Upper lobe of right lung (tissue), 1 donor: ENCODE data around the gene TMEM132A. TPM values are rescaled to one million over a fixed set of nuclear protein-coding genes. Genes with fewer than 3 reads are reported as not detected.

Source experiments
- ATAC-seq: fragments of 200-7000 bp; cut with Tn5 transposase; one replicate; pipeline ENCODE4 v1.9.1; 2020; ENCODE audit warnings: mild to moderate bottlenecking, moderate library complexity
- DNase-seq: peaks from one replicate; pipeline ENCODE4 v3.0.0-alpha.2; 2020
- H3K27ac ChIP-seq: fragments of 200-600 bp; one replicate; pipeline ENCODE4 v1.8.0; 2022
- H3K27me3 ChIP-seq: fragments of 200-600 bp; one replicate; pipeline ENCODE4 v1.8.0; 2022; ENCODE audit warnings: mild to moderate bottlenecking
- H3K36me3 ChIP-seq: fragments of 200-600 bp; one replicate; pipeline ENCODE4 v1.8.0; 2022
- H3K4me1 ChIP-seq: fragments of 200-600 bp; one replicate; pipeline ENCODE4 v1.8.0; 2022
- H3K4me3 ChIP-seq: fragments of 200-600 bp; one replicate; pipeline ENCODE4 v1.8.0; 2022; ENCODE audit warnings: mild to moderate bottlenecking
- H3K9me3 ChIP-seq: fragments of 200-600 bp; one replicate; pipeline ENCODE4 v1.8.0; 2022
- intact Hi-C: fragments of 100-400 bp; cut with DNase I; formaldehyde crosslinking; loops from one replicate; pipeline ENCODE4 v1.11.0; 2022
- total RNA-seq: library from RNA; stranded (reverse); fragmentation: NEBNext Ultra II Directional; extraction: Animal tissue kit (Norgen Biotek cat#: 25700); gene quantifications from one replicate; pipeline ENCODE4 v1.2.1, GENCODE V29; 2021
- TF ChIP-seq, protein P1 (sequence below): fragments of 200-600 bp; IDR thresholded peaks from one replicate; pipeline ENCODE4 v1.8.0; 2022; ENCODE audit warnings: antibody characterized with exemption
- donor health status: DM: no; HTN: yes; CAD: no; lungs with severe emphysema.

TMEM132A gene
- total RNA-seq, 1 donor from 2014 or later, result 18.4 TPM

DNA sequence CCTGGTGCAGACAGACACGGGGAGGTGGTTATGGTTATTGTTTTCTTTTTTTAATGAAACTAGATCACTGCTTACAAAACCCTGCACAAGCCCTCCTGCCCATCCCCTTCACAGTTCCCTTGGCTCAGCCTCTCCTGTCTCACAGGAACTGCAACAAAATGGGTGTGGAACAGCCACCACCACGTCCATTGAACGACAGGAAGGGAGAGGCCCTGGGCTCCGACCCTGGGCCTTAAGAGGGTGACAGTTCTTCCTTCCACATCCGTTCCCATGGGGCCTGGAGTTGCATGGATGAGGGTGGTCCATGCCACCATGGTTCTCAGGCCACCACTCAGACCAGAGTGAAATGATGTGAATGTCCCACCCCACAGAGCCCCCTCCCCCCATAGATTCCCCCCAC lies 33.6 kb upstream of the TMEM132A start:
- peaks cover 37% of the 10 kb centered on the region for H3K36me3 ChIP-seq
- TF ChIP-seq, protein P1, sequence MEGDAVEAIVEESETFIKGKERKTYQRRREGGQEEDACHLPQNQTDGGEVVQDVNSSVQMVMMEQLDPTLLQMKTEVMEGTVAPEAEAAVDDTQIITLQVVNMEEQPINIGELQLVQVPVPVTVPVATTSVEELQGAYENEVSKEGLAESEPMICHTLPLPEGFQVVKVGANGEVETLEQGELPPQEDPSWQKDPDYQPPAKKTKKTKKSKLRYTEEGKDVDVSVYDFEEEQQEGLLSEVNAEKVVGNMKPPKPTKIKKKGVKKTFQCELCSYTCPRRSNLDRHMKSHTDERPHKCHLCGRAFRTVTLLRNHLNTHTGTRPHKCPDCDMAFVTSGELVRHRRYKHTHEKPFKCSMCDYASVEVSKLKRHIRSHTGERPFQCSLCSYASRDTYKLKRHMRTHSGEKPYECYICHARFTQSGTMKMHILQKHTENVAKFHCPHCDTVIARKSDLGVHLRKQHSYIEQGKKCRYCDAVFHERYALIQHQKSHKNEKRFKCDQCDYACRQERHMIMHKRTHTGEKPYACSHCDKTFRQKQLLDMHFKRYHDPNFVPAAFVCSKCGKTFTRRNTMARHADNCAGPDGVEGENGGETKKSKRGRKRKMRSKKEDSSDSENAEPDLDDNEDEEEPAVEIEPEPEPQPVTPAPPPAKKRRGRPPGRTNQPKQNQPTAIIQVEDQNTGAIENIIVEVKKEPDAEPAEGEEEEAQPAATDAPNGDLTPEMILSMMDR, result no peak

DNA sequence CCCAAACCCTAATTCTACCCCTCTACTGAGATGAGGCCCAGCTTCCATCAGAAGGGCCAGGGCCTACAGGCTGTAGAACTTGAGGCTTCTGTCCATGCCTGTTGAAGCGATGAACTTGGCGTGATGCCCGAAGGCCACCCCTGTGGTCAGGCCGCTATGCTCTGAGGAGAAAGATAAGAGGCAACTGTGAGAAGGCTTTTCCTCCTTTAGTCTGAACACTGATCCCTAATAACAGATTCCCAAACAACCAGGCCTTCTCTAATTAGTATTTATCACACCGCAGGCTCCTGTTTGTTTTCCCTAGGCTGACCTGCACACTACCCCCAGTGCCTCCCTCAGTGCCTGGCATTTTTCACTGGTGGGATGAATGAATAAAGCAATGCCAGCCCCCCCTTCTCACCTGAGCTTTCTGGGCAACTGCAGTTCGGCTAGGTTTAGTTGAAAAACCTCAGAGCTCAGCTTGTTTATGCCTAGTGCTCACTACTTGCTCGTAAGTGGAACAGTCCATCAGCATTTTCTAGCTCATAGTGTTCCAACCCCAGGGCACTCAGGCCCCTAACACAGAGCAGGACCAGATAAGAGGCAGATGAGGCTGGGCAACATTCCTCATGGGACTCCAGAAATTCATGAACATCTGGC lies 33.0 kb upstream of the TMEM132A start:
- Histone ChIP-seq H3K4me1 (peaks cover 6% of the 10 kb centered on the region), H3K27ac (no peak overlapping the region), H3K27me3 (no peaks in the 10 kb centered on the region), H3K4me3 (no peak overlapping the region), H3K9me3 (no peaks in the 10 kb centered on the region), H3K36me3 (peaks cover 42% of the 10 kb centered on the region)
- TF ChIP-seq, protein P1, result no peak
- no peak for DNase-seq
- intact Hi-C loops, result no loop called here
- ATAC-seq, result peak; percentile 8

More for the DNA sequence above, 33.6 kb upstream of the TMEM132A start:
- H3K4me3 ChIP-seq, result no peak overlapping the region
- peaks cover 6% of the 10 kb centered on the region for H3K4me1 ChIP-seq
- ATAC-seq, result peak; percentile 47
- no peak for DNase-seq
- H3K27ac ChIP-seq, result no peak overlapping the region
- no peaks in the 10 kb centered on the region for H3K27me3 ChIP-seq
- H3K9me3 ChIP-seq, result no peaks in the 10 kb centered on the region
- intact Hi-C loops, result no loop called here

DNA sequence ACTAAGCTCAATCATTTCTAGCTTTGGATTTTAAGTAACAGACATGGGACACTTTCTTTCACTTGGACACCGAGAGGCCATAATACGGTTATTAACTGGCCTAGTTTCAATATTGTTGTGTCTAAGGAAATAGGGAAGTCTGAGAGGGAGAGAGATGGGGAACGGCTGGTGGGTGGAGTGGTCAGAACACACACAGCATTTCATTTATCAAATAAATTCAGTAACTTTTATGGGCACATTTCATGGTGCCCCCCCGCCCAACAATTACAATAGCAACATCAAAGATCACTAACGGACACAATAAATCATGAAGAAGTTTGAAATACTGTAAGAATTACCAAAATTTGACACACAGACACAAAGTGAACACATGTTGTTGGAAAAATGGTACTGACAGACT lies 28.6 kb upstream of the TMEM132A start:
- Histone ChIP-seq H3K36me3 (peaks cover 82% of the 10 kb centered on the region), H3K4me3 (no peak overlapping the region), H3K27me3 (no peaks in the 10 kb centered on the region), H3K27ac (no peak overlapping the region), H3K9me3 (no peaks in the 10 kb centered on the region), H3K4me1 (peaks cover under 1% of the 10 kb centered on the region)
- intact Hi-C loops, result loop anchor here (5.0 kb wide), 1 partner anchor 63 kb away; no protein-coding TSS in a partner anchor
- TF ChIP-seq, protein P1, result no peak
- DNase-seq, result no peak
- peak; percentile 41 for ATAC-seq

DNA sequence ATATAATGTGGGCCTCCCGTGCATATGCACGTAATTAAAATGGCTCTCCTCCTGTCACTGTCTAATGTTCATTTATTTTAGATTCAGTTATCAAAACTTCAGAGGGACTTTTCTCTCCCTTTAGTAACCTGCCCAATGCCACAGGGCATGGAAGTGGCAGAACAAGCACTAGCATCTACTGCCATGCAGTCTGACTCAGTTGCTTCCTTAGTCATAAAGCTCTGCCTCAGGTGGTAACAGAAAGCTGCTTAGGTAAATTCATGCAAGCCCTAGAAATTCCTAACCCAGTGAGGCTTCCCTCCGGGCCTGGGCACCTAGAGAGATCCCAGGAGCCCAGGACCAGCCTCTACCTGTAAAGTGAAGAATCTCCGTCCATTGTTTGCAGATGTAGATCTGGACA lies 26.8 kb upstream of the TMEM132A start:
- no peaks in the 10 kb centered on the region for H3K27me3 ChIP-seq
- no peaks in the 10 kb centered on the region for H3K9me3 ChIP-seq
- DNase-seq (no peak), ATAC-seq (no peak)
- intact Hi-C loops, result loop anchor here (5.0 kb wide), 1 partner anchor 65 kb away; no protein-coding TSS in a partner anchor
- no peaks in the 10 kb centered on the region for H3K4me1 ChIP-seq
- no peak overlapping the region for H3K4me3 ChIP-seq
- no peak overlapping the region for H3K27ac ChIP-seq
- TF ChIP-seq, protein P1, result no peak
- H3K36me3 ChIP-seq, result peaks cover 98% of the 10 kb centered on the region

DNA sequence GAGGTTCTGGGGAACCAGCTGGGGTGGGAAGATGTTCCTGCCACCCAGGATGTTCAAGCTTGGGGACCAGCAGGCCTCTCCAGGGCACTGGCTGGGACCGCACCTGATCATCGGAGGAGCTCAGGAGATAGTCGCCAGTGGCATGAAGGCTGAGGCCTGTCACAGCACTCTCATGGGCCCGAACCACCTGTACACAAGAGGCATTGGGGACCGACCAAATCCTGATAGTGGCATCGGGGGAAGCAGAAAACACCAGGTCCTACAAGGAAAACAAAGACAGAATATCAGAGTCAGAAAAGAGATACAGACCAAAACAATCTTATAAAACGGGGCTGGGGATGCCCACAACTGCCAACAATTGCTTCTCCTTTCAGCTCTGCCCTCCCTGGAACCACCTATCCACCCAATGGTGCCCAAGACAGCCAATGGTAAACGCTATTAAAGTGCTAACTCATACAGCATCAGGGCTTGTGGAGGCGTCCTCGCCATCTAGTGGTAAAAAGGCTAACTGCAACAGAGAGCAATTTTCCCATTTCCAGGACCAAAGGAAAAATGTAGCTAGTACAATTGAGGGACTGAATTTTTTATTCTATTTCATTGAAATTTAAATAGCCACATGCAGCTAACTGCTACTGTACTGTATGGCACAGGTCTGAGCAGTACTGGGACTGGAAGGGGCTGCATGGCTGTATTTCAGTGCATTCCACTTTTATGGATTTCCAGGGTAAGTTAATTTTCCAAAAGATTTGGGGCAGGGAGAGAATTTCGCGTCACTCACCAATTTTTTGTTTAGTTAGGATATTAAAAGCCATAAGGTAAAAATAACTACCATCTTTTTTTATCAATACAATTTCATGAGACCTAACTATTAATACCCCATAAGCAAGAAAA lies 25.0 kb upstream of the TMEM132A start:
- TF ChIP-seq, protein P1, result peak; percentile 93
- ATAC-seq (peak; percentile 88), DNase-seq (no peak)
- peaks cover 6% of the 10 kb centered on the region for H3K4me1 ChIP-seq
- H3K4me3 ChIP-seq, result no peak overlapping the region
- no peaks in the 10 kb centered on the region for H3K27me3 ChIP-seq
- intact Hi-C loops, result loop anchor here (5.0 kb wide), 1 partner anchor 67 kb away; no protein-coding TSS in a partner anchor
- no peak overlapping the region for H3K27ac ChIP-seq
- H3K9me3 ChIP-seq, result no peaks in the 10 kb centered on the region
- peaks cover 92% of the 10 kb centered on the region for H3K36me3 ChIP-seq
